HepG2 (cell line): ENCODE results near the gene SEPTIN2. TPM values are rescaled to one million over a fixed set of nuclear protein-coding genes. Genes with fewer than 3 reads are reported as not detected.

Experiments
- ARNTL ChIP-seq: sonication (generic); formaldehyde crosslinking; IDR thresholded peaks from 2 replicates; pipeline ENCODE4 v1.4.0; 2020; ENCODE audit warnings: mild to moderate bottlenecking, missing genetic modification reagents
- CREB1 ChIP-seq, 2 experiments: fragments of 450-650 bp in 1 of 2; IDR thresholded peaks; 2 replicates each; pipeline ENCODE4 v1.6.1; 2016 to 2017; ENCODE audit warnings: control low read depth in 1 of 2, mild to moderate bottlenecking in 1 of 2, missing compliant biosample characterization in 1 of 2, missing genetic modification characterization in 1 of 2
- HOXA3 ChIP-seq: sonication (generic); formaldehyde crosslinking; IDR thresholded peaks from 2 replicates; pipeline ENCODE4 v1.5.0; 2020; ENCODE audit warnings: missing genetic modification reagents
- ISL2 ChIP-seq: sonication (generic); formaldehyde crosslinking; IDR thresholded peaks from 2 replicates; pipeline ENCODE4 v1.5.0; 2020; ENCODE audit warnings: missing genetic modification reagents
- KDM5B ChIP-seq: sonication (generic); formaldehyde crosslinking; IDR thresholded peaks from 2 replicates; pipeline ENCODE4 v1.4.0; 2020; ENCODE audit warnings: missing genetic modification reagents, mild to moderate bottlenecking, borderline replicate concordance
- MED1 ChIP-seq: sonication (generic); formaldehyde crosslinking; IDR thresholded peaks from 2 replicates; pipeline ENCODE4 v1.4.0; 2020; ENCODE audit warnings: missing genetic modification reagents
- NFE2 ChIP-seq: sonication (generic); formaldehyde crosslinking; IDR thresholded peaks from 2 replicates; pipeline ENCODE4 v1.4.0; 2020; ENCODE audit warnings: missing genetic modification reagents
- ZC3H13 ChIP-seq: sonication (generic); formaldehyde crosslinking; IDR thresholded peaks from 2 replicates; pipeline ENCODE4 v1.8.1; 2023; ENCODE audit warnings: mild to moderate bottlenecking, missing genetic modification reagents, moderate library complexity
- ZNF224 ChIP-seq: sonication (generic); formaldehyde crosslinking; IDR thresholded peaks from 2 replicates; pipeline ENCODE4 v1.5.0; 2020; ENCODE audit warnings: mild to moderate bottlenecking, missing genetic modification reagents
- ZNF296 ChIP-seq: sonication (generic); formaldehyde crosslinking; conservative IDR thresholded peaks from 2 replicates; pipeline ENCODE4 v1.5.0; 2020; ENCODE audit warnings: mild to moderate bottlenecking, missing genetic modification reagents
- ZNF446 ChIP-seq: sonication (generic); formaldehyde crosslinking; IDR thresholded peaks from 2 replicates; pipeline ENCODE4 v1.5.0; 2020; ENCODE audit warnings: mild to moderate bottlenecking, missing genetic modification reagents
- ZNF589 ChIP-seq: sonication (generic); formaldehyde crosslinking; conservative IDR thresholded peaks from 2 replicates; pipeline ENCODE4 v1.8.0; 2022; ENCODE audit warnings: mild to moderate bottlenecking, moderate library complexity, missing genetic modification reagents
- ZNF724P ChIP-seq: sonication (generic); formaldehyde crosslinking; IDR thresholded peaks from 2 replicates; pipeline ENCODE4 v1.8.0; 2022; ENCODE audit warnings: missing genetic modification reagents, borderline replicate concordance
- ZNF790 ChIP-seq: sonication (generic); formaldehyde crosslinking; IDR thresholded peaks from 2 replicates; pipeline ENCODE4 v1.8.0; 2022; ENCODE audit warnings: missing genetic modification reagents, mild to moderate bottlenecking, borderline replicate concordance
- polyA plus RNA-seq, 8 experiments: library from polyadenylated mRNA; depleted of rRNA in 3 of 8; stranded (reverse) in 7 of 8; unstranded in 1 of 8; fragments of >200 nt; fragmentation: Illumina TruSeq in 4 of 8; extraction: Trizol in 4 of 8; gene quantifications; 2 replicates each; pipeline versions ENCODE4 v1.2.1 to v1.2.3, GENCODE V29; 2011 to 2016; ENCODE audit warnings: low read depth in 4 of 8, missing spikeins in 1 of 8, mixed read lengths in 1 of 8; ENCODE audit not compliant: insufficient read depth in 1 of 8
- total RNA-seq, 5 experiments: library from RNA; depleted of rRNA; stranded (reverse); fragments of >200 nt; fragmentation: Illumina TruSeq; extraction: Trizol; gene quantifications; 2 replicates each; pipeline ENCODE4 v1.2.3, GENCODE V29; 2016; ENCODE audit warnings: low read depth in 1 of 5
- TF ChIP-seq, protein P1 (sequence below): sonication (generic); formaldehyde crosslinking; IDR thresholded peaks from 2 replicates; pipeline ENCODE4 v1.4.0; 2020; ENCODE audit warnings: missing genetic modification reagents, mild to moderate bottlenecking, borderline replicate concordance
- TF ChIP-seq, protein P2 (sequence below): sonication (generic); formaldehyde crosslinking; IDR thresholded peaks from 2 replicates; pipeline ENCODE4 v1.4.0; 2020; ENCODE audit warnings: mild to moderate bottlenecking, missing genetic modification reagents
- TF ChIP-seq, protein P3 (sequence below): IDR thresholded peaks from 2 replicates; pipeline ENCODE4 v1.6.1; 2018; ENCODE audit warnings: missing genetic modification reagents, mild to moderate bottlenecking, missing compliant biosample characterization
- TF ChIP-seq, protein P4 (sequence below): sonication (generic); formaldehyde crosslinking; IDR thresholded peaks from 2 replicates; pipeline ENCODE4 v1.4.0; 2020; ENCODE audit warnings: low read depth, missing genetic modification reagents

Gene SEPTIN2
- total and polyA plus RNA-seq, 2 of the 13 experiments (the other 11 are each of a cell fraction or from before 2014, with no cell fraction given) = 493 to 733 TPM

DNA sequence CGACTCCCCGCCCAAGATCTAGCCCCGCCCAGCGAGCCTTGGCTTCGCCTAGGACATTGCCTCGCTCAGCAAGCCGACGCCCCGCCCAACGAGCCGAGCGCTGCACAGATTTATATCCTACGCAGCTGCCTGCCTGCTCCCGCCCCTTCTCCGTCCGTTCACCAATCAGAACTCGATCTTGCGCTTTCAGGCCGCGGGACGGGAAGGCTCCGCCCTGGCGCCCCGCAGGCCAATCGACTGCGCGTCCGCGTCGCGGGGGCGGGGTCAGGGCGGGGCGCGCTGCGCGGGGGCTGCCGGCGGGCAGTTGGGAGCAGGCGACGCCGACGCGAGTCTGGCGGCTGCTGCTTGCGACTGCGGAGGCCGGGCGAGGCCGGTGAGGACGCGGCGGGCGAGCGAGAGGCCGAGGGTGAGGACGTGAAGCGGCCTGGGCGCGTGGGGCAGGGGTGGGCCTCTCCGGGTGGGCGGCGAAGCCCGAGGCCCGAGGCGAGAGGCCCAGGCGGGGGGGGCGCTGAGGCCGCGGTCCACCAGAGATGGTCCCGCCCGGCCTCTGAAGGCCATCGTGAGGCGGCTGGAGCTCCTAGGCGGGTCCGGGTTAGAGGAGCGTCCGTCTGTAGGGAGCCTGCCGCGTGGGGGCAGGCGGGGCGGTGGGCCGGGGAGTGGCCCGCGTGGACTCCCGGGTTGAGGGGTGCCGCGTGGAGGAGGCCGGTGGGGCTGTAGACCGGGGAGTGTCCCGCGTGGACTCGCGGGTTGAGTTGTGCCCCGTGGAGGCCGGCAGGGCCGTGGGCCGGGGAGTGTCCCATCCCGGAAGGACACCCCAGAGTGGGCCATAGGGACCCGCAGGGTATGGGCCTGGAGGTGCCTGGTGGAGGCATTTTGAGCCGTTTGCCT, 40.5 kb downstream of the SEPTIN2 start, which contains the start of gene FARP2 (continued):
- TF ChIP-seq, protein P1, sequence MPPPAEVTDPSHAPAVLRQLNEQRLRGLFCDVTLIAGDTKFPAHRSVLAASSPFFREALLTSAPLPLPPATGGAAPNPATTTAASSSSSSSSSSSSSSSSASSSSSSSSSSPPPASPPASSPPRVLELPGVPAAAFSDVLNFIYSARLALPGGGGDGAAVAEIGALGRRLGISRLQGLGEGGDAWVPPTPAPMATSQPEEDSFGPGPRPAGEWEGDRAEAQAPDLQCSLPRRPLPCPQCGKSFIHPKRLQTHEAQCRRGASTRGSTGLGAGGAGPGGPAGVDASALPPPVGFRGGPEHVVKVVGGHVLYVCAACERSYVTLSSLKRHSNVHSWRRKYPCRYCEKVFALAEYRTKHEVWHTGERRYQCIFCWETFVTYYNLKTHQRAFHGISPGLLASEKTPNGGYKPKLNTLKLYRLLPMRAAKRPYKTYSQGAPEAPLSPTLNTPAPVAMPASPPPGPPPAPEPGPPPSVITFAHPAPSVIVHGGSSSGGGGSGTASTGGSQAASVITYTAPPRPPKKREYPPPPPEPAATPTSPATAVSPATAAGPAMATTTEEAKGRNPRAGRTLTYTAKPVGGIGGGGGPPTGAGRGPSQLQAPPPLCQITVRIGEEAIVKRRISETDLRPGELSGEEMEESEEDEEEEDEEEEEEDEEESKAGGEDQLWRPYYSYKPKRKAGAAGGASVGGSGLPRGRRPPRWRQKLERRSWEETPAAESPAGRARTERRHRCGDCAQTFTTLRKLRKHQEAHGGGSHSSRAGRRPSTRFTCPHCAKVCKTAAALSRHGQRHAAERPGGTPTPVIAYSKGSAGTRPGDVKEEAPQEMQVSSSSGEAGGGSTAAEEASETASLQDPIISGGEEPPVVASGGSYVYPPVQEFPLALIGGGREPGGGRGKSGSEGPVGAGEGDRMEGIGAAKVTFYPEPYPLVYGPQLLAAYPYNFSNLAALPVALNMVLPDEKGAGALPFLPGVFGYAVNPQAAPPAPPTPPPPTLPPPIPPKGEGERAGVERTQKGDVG (CRISPR knock-in tag) = no peak
- TF ChIP-seq ZC3H13 (CRISPR knock-in tag) (0 out of 2 replicates have a peak, but pooled peaks have one; percentile 34), ZNF296 (CRISPR knock-in tag) (0 out of 2 replicates have a peak, but pooled peaks have one; percentile 43), KDM5B (peak; percentile 86; the same call in 1 of the 2 replicates), ZNF724P (CRISPR knock-in tag) (peak; percentile 75; the same call in 1 of the 2 replicates), NFE2 (no peak), ZNF224 (CRISPR knock-in tag) (no peak), HOXA3 (CRISPR knock-in tag) (peak; percentile 68; the same call in 1 of the 2 replicates), ZNF446 (peak; percentile 83; the same call in 1 of the 2 replicates), CREB1 (IDR thresholded peaks at IDR 0.05) (peak; percentile 49; the same call in 1 of the 2 replicates), CREB1 (CRISPR knock-in tag; IDR thresholded peaks at IDR 0.05) (no peak), ZNF589 (CRISPR knock-in tag) (no peak), MED1 (CRISPR knock-in tag) (0 out of 2 replicates have a peak, but pooled peaks have one; percentile 25), ZNF790 (CRISPR knock-in tag) (peak; percentile 66; the same call in 1 of the 2 replicates), ISL2 (CRISPR knock-in tag) (0 out of 2 replicates have a peak, but pooled peaks have one; percentile 12), ARNTL (peak; percentile 34; the same call in 1 of the 2 replicates)
- TF ChIP-seq, protein P2, sequence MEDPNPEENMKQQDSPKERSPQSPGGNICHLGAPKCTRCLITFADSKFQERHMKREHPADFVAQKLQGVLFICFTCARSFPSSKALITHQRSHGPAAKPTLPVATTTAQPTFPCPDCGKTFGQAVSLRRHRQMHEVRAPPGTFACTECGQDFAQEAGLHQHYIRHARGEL (CRISPR knock-in tag) = no peak
- TF ChIP-seq, protein P3, sequence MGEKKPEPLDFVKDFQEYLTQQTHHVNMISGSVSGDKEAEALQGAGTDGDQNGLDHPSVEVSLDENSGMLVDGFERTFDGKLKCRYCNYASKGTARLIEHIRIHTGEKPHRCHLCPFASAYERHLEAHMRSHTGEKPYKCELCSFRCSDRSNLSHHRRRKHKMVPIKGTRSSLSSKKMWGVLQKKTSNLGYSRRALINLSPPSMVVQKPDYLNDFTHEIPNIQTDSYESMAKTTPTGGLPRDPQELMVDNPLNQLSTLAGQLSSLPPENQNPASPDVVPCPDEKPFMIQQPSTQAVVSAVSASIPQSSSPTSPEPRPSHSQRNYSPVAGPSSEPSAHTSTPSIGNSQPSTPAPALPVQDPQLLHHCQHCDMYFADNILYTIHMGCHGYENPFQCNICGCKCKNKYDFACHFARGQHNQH (CRISPR knock-in tag) = 0 out of 2 replicates have a peak, but pooled peaks have one; percentile 24
- TF ChIP-seq, protein P4, sequence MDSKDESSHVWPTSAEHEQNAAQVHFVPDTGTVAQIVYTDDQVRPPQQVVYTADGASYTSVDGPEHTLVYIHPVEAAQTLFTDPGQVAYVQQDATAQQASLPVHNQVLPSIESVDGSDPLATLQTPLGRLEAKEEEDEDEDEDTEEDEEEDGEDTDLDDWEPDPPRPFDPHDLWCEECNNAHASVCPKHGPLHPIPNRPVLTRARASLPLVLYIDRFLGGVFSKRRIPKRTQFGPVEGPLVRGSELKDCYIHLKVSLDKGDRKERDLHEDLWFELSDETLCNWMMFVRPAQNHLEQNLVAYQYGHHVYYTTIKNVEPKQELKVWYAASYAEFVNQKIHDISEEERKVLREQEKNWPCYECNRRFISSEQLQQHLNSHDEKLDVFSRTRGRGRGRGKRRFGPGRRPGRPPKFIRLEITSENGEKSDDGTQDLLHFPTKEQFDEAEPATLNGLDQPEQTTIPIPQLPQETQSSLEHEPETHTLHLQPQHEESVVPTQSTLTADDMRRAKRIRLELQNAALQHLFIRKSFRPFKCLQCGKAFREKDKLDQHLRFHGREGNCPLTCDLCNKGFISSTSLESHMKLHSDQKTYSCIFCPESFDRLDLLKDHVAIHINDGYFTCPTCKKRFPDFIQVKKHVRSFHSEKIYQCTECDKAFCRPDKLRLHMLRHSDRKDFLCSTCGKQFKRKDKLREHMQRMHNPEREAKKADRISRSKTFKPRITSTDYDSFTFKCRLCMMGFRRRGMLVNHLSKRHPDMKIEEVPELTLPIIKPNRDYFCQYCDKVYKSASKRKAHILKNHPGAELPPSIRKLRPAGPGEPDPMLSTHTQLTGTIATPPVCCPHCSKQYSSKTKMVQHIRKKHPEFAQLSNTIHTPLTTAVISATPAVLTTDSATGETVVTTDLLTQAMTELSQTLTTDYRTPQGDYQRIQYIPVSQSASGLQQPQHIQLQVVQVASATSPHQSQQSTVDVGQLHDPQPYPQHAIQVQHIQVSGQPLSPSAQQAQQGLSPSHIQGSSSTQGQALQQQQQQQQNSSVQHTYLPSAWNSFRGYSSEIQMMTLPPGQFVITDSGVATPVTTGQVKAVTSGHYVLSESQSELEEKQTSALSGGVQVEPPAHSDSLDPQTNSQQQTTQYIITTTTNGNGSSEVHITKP = 0 out of 2 replicates have a peak, but pooled peaks have one; percentile 68
